NB4 (cell line): ENCODE results near the gene MAP4K4.
A peak's percentile ranks its signal among the peaks of the same experiment; 100 is the strongest.

Experiments
- DNase-seq: peaks from one replicate; pipeline ENCODE4 v3.0.0; 2010; ENCODE audit warnings: low read depth
- H3K4me3 ChIP-seq: one replicate; pipeline ENCODE4 v1.5.1; 2011; ENCODE audit warnings: mild to moderate bottlenecking, low read depth, low read length, moderate library complexity
- MAX ChIP-seq: IDR thresholded peaks from 2 replicates; pipeline ENCODE4 v1.6.1; 2011; ENCODE audit warnings: low read depth, low read length
- MYC ChIP-seq: IDR thresholded peaks from 2 replicates; pipeline ENCODE4 v1.6.1; 2011; ENCODE audit warnings: low read depth, low read length
- POLR2A ChIP-seq: IDR thresholded peaks from 2 replicates; pipeline ENCODE4 v1.6.1; 2011; ENCODE audit warnings: mild to moderate bottlenecking; ENCODE audit not compliant: insufficient read length; ENCODE audit errors: extremely low read depth
- TF ChIP-seq, protein P1 (sequence below): IDR thresholded peaks from one replicate; pipeline ENCODE4 v1.5.1; 2012; ENCODE audit warnings: low read depth, low read length

Gene MAP4K4

GRCh38 chr2:101881131-101881530, 183.6 kb downstream of the MAP4K4 start:
- no peak for DNase-seq
- no peak overlapping the region for H3K4me3 ChIP-seq
- TF ChIP-seq MAX (no peak), MYC (no peak), POLR2A (no peak)
- TF ChIP-seq, protein P1, sequence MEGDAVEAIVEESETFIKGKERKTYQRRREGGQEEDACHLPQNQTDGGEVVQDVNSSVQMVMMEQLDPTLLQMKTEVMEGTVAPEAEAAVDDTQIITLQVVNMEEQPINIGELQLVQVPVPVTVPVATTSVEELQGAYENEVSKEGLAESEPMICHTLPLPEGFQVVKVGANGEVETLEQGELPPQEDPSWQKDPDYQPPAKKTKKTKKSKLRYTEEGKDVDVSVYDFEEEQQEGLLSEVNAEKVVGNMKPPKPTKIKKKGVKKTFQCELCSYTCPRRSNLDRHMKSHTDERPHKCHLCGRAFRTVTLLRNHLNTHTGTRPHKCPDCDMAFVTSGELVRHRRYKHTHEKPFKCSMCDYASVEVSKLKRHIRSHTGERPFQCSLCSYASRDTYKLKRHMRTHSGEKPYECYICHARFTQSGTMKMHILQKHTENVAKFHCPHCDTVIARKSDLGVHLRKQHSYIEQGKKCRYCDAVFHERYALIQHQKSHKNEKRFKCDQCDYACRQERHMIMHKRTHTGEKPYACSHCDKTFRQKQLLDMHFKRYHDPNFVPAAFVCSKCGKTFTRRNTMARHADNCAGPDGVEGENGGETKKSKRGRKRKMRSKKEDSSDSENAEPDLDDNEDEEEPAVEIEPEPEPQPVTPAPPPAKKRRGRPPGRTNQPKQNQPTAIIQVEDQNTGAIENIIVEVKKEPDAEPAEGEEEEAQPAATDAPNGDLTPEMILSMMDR, result no peak

DNA sequence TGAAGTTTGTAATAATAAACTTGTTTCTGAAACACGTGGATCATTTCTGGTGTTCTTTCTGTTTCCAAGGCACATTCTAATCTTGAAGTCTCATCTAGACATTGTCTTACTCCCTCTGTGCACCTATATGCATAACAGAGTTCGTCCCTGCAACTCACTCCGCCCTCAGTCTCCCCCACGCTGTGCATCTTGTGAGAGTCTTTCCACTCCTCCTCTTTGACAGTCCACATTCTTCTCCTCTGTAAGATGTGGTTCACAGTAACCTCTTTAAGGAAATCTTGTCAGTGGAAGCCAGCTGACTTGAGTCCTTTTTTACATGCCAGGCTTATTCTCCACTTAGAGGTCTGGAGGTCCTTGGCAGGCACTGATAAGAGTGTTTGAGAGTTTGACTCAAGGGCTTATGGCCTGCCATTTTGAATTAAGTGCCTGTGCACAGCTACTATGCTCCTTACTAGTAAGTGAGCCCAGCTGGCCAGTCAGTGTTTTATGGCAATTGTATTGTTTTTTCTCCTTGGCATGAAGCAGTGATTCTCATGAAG, 185.3 kb downstream of the MAP4K4 start:
- no peak for DNase-seq
- TF ChIP-seq MAX, result no peak
- TF ChIP-seq MYC, result no peak
- TF ChIP-seq, protein P1, result no peak
- no peak for TF ChIP-seq POLR2A
- H3K4me3 ChIP-seq, result no peak overlapping the region

DNA sequence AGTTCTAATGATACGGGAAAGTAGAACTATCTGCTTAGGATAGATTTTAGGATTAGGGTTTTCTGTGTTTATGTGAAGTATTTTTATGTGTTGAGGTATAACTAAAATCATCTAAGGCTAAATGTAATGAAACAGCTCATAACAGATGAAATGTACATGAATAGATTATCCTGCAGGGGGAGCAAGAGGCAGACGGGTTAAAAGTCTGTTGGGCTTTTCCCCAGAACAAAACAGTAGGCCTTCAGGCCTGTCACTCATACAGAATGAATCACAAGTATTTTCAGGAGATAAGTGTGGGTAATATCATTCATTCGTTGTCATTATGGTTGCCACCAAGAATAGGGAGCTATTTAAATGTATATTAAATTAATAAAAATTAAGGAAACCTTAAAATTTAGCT, 186.4 kb downstream of the MAP4K4 start:
- TF ChIP-seq, protein P1, result peak; percentile 56
- TF ChIP-seq MAX, result no peak
- TF ChIP-seq POLR2A, result no peak
- no peak for TF ChIP-seq MYC
- H3K4me3 ChIP-seq, result no peak overlapping the region
- peak; percentile 76 for DNase-seq

DNA sequence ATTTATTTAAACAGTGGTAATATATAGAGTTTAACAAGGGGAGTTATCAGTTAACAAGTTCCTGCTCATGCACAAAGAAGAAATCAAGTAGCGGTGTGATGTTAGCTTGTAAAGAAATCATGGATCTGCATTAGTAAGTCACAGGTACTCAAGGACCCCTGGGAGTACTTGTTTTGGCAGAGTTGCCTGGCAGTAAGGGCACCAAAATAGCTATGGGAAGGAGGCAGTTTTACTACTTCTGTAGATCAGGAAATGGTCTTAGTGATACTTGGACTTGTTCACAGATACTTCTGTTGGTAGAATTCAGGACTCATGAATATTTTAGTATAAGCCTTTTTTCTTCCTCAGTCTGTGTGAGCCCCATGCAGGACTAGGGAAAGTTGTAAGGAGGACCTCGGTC, 186.9 kb downstream of the MAP4K4 start:
- no peak overlapping the region for H3K4me3 ChIP-seq
- TF ChIP-seq MAX, result no peak
- TF ChIP-seq MYC, result no peak
- TF ChIP-seq POLR2A, result no peak
- TF ChIP-seq, protein P1, result no peak
- no peak for DNase-seq

DNA sequence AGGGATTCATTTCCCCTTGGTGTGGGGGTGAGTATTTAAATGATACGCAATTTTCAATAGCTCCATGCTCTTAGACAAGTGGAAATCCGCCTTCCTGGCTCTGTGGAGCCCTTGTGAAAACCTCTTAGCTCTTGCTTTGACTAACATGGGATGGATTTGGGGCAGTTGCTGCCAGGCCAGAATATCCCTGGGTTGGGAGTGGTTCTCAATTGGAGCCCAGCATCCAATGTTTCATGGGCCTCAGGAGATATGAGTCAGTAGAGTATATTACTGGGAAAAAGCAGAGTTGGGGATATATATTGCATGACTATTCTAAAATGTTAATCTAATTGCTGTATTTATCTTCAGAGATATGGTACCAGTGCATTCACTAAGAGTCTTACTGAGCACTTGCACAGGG, 189.8 kb downstream of the MAP4K4 start:
- H3K4me3 ChIP-seq, result no peak overlapping the region
- no peak for DNase-seq
- no peak for TF ChIP-seq POLR2A

- H3K4me3 ChIP-seq, result no peak overlapping the region
- DNase-seq, result no peak
- TF ChIP-seq MAX (no peak), POLR2A (no peak), MYC (no peak)
- TF ChIP-seq, protein P1, result no peak
Observed at GRCh38 chr2:101889460-101890098, 192.1 kb downstream of the MAP4K4 start.
